HG03460 (cell line): ENCODE data around the gene RNF123.

Experiments
- ATAC-seq: cut with Tn5 transposase; IDR thresholded peaks from one replicate; pipeline ENCODE4 v1.9.1; 2021; ENCODE audit not compliant: unreplicated experiment

Gene RNF123

GRCh38 chr3:49700453-49701128, 11.2 kb downstream of the RNF123 start:
- ATAC-seq, result no peak

GRCh38 chr3:49701388-49702077, 12.2 kb downstream of the RNF123 start:
- no peak for ATAC-seq

DNA sequence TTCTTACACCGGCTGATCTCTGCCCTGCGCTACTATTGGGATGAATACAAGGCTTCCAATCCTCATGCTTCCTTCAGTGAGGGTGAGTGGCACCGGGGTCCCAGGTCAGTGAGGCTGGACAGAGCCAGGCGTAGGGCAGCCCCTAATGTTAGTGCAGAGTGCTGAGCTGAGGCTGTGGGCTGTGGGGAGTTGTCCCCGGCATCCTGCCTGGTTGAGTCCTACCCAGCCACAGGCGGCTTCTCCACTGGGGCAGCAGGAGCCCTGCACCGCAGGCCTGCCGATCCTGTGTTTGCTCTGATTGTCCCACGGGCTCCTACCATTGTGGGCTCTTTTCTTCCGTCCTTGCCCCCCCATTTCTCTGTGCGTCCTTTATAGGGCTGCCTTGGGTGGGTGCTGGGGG, 13.3 kb downstream of the RNF123 start:
- ATAC-seq, result no peak

- no peak for ATAC-seq
Measured at GRCh38 chr3:49703443-49703927, 14.1 kb downstream of the RNF123 start.

- ATAC-seq, result no peak
Measured at GRCh38 chr3:49703956-49704355, 14.6 kb downstream of the RNF123 start.

DNA sequence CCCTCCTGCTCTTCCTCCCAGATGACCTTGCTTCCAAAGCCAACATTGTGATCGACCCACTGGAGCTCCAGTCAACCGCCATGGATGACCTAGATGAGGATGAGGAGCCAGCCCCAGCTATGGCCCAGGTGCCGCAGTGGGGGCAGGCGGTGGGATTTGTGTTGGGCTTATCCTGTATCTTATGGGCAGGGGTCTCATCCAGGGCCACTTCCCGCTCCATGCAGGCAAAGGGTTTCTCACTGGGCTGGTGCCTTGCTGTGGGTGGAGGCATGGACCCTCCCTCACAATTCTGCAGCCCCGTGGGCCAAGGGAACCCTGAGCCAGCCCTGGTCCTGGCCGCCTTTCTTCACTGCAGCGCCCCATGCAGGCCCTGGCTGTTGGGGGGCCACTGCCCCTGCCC, 15.3 kb downstream of the RNF123 start:
- no peak for ATAC-seq

DNA sequence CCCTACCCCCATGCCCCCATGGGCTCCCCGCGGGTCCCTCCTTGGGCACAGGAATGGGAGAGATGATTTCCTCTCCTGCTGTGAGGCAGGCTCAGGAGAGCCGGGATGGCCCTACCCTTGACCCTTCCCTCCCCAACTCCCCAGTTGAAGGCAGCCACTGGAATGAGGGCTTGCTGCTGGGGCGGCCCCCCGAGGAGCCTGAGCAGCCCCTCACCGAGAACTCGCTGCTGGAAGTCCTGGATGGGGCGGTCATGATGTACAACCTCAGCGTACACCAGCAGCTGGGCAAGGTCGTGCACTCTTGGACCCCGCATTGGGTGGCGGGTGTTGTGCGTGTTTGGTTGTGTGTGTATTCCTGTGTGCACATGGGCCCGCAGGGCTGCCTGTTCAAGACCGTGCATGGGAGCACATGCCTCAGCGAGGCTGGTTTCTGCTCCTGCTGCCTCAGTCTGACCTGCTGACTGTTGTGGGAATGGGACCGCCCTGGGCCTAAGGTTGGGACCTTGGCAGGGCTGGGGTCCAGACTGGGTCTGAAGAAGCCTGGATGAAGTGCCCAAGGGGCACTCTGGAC, 16.1 kb downstream of the RNF123 start:
- no peak for ATAC-seq

GRCh38 chr3:49706456-49707112, 17.2 kb downstream of the RNF123 start:
- no peak for ATAC-seq

- no peak for ATAC-seq
Measured at GRCh38 chr3:49707113-49707480, 17.7 kb downstream of the RNF123 start.

DNA sequence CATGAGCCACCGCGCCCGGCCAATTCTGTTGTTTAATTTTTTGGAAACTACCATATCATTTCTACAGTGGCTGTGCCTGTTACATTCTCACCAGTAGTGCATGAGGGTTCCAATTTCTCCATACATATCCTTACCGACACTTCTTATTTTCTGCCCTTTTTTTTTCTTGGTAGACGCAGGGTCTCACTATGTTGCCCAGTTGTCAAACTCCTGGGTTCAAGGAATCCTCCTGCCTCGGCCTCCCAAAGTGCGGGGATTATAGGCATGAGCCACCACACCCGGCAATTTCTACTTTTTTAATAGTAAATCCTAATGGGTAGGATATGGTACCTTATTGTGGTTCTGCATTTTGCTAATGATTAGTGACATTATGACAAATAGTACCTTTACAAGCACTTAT, 20.5 kb downstream of the RNF123 start:
- no peak for ATAC-seq

DNA sequence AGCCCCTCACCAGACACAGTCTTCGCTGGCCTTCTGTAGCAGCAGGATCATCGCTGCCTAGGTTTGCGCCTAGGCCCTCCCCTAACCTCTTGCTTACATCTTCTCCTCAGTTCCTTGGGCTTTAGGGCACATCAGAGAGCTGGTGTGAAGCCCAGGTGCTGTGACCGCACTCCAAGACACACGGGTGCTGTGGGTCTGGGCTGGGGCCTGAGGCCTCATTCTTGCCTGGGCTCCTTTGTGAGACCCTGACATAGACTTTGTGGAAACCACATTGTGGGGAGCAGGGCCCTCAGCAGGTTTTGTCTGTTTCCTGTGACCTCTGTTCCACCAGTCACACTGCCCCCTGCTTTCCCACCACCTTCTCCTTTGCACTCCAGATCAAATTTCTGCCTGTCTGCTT, 22.1 kb downstream of the RNF123 start:
- no peak for ATAC-seq

DNA sequence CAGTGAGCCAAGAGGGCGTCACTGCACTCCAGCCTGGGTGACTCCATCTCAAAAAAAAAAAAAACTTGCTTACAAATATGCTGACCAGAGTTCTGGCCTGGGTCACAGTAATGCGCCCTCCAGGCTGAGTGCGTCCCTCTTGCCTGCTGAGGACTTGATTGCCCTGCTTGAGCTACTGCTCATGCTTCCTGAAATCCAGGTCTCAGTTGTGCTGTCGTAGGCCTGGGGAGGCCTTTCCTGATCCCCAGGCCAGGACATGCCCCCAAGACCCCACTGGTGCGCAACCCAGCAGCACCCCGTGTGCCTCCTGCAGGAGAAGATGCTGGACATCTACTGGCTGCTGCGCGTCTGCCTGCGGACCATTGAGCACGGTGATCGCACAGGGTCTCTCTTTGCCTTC, 22.8 kb downstream of the RNF123 start:
- no peak for ATAC-seq

DNA sequence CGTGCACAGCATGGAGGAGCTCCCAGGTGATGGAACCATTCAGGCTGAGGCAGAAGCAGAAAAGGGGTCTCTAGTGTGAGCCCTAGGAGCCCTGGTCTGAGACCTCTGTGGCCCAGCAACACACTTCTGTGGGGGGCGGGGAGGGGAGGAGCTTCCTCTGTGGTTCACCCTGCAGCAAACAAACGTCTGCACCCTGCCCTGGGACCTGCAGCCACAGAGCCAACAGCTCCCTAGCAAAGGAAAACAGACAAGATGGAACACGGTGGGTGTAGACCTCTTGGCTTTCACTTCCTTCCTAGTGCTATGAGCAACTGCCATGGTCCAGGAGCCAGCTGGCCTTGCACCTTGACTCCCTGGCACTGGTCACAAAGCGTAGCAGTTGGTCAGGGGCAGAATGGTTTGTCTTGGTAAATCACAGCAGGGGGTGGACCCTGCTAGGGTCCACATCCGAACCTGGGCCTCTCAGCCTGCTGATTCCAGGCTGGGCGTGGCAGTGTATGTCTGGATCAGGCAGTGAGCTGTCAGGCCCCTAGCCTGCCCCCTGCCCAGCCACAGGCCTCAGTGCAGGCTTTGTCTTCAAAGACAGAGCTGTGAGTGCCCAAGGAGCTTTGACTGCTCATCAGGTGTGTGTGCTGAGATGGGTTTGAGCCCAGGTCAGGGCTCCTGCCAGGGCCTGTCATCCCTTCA, 23.4 kb downstream of the RNF123 start:
- no peak for ATAC-seq

GRCh38 chr3:49713336-49714105, 24.2 kb downstream of the RNF123 start:
- no peak for ATAC-seq

- no peak for ATAC-seq
Measured at GRCh38 chr3:49714728-49715550, 25.6 kb downstream of the RNF123 start.

DNA sequence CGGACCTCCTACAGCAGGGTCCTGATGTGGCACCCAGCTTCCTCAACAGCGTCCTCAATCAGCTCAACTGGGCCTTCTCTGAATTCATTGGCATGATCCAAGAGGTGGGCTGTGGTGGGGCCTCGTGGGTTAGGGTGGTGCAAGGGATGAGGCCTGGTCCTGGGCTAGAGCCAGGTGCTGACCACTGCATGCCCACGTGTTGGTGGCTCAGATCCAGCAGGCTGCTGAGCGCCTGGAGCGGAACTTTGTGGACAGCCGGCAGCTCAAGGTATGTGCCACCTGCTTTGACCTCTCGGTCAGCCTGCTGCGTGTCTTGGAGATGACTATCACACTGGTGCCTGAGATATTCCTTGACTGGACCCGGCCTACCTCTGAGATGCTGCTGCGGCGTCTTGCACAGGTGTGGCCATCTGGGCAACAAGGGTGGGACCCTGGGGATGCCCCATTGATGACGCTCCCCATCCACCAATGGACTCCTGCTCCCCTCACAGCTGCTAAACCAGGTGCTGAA, 26.3 kb downstream of the RNF123 start:
- no peak for ATAC-seq

- ATAC-seq, result no peak
Measured at GRCh38 chr3:49716169-49716568, 26.8 kb downstream of the RNF123 start.

DNA sequence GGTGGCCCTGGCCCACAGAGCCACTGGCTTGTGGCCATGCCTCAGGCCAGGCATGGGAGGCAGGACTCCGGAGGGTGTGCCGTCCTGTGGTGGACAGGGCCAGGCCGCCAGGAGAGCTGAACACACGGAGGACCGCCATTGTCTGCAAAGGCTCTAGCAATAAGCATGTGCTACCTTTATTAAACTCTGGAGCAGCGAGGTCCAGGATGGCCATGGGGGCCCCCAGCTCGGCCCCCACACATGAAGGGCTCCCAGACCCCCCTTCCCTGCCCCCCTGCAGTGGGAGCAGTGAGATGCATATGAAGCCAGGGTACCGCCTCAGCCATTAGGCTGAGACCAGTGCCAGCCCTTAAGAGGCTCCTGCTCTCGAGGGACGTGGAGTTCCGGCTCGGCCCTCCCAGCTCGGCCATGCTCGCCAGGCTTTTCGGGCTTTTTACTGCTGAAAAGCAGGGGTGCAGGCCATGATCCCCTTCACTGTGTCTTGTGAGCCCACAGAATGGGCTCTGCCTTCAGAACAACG, 27.4 kb downstream of the RNF123 start:
- no peak for ATAC-seq
